ENCODE measurements around the gene NRL. TPM values are rescaled to one million over a fixed set of nuclear protein-coding genes. Genes with fewer than 3 reads are reported as not detected.

NRL gene
- total RNA-seq, 4 donors from 2014 or later = 1.0 to 3.0 (median 1.1) TPM; not detected in 1

DNA sequence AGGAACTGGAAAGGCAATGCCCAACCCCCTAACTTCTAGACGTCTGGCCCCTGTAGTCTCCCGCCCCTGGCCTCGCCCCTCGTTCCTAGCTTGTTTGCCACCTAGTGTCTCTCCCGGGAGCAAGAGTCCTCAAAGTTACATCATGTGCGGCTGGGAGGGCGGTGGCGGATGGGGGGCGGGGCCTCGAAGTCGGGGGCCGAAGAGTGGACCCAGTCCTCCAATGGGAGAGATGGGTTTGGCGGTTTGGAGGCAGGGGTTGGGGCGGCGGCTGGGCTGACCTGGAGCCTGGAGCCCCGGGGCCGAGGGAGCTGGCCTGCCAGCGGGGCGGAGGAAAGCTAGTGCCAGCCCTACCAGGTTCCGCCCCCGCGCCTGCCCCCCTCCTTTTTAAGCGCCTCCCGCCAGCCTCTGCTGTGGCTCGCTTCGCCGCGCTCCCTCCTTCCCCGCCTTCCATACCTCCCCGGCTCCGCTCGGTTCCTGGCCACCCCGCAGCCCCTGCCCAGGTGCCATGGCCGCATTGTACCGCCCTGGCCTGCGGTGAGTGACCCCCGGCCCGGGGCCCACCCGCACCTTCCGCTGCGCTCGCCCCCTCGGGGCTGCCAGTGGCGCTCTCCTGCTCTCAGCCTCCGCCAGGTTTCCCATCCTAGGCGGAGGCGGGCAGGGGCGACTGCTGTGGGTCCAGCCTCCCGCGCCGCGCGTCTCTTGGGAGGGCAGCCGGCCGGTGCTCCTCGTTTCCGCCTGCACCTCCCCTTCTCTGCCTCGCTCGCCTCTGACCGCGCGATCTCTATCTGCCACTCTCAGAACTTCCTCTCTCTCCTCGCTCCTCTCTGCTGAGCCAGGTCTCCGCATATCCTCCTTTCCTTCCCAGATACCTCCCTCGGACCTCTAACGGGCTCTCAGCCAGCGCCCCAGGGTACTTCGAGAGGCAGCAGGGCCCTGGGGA, 20.6 kb downstream of the NRL start, which contains the start of gene PCK2:
Gene PCK2, plus strand, starts transcription at position 411 of the 940 bp plus-strand sequence. Its CDS starts 95 bp downstream, at position 506.
- TF ChIP-seq, protein P1, sequence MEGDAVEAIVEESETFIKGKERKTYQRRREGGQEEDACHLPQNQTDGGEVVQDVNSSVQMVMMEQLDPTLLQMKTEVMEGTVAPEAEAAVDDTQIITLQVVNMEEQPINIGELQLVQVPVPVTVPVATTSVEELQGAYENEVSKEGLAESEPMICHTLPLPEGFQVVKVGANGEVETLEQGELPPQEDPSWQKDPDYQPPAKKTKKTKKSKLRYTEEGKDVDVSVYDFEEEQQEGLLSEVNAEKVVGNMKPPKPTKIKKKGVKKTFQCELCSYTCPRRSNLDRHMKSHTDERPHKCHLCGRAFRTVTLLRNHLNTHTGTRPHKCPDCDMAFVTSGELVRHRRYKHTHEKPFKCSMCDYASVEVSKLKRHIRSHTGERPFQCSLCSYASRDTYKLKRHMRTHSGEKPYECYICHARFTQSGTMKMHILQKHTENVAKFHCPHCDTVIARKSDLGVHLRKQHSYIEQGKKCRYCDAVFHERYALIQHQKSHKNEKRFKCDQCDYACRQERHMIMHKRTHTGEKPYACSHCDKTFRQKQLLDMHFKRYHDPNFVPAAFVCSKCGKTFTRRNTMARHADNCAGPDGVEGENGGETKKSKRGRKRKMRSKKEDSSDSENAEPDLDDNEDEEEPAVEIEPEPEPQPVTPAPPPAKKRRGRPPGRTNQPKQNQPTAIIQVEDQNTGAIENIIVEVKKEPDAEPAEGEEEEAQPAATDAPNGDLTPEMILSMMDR (IDR thresholded peaks at IDR 0.05; ENCODE audit: low read depth) = no peak

DNA sequence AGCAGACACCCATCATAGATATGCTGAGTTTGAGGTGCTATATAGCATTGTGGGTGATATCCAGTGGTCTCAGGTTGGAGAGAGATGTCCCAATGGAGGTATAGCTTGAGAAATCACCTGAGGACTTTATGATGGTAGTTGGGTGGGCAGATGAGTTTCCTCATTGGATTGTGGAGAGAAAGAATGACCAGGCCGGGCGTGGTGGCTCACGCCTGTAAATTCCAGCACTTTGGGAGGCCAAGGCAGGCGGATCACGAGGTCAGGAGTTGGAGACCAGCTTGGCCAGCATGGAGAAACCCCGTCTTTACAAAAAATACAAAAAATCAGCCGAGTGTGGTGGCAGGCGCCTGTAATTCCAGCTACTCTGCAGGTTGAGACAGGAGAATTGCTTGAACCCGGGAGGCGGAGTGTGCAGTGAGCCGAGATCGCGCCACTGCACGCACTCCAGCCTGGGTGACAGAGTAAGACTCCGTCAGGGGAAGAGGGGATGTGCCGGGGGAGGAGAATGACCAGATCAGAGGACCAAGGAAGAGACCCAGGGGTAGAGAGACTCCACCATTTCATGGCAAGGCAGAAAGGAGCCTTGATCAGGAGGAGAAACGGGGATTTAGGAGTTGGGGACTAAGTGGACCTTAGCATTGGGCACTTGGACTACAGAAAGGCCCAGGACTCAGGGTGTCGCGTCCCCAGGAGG, 21.4 kb downstream of the NRL start:
- TF ChIP-seq, protein P1 (IDR thresholded peaks at IDR 0.05; ENCODE audit: low read depth) = no peak

DNA sequence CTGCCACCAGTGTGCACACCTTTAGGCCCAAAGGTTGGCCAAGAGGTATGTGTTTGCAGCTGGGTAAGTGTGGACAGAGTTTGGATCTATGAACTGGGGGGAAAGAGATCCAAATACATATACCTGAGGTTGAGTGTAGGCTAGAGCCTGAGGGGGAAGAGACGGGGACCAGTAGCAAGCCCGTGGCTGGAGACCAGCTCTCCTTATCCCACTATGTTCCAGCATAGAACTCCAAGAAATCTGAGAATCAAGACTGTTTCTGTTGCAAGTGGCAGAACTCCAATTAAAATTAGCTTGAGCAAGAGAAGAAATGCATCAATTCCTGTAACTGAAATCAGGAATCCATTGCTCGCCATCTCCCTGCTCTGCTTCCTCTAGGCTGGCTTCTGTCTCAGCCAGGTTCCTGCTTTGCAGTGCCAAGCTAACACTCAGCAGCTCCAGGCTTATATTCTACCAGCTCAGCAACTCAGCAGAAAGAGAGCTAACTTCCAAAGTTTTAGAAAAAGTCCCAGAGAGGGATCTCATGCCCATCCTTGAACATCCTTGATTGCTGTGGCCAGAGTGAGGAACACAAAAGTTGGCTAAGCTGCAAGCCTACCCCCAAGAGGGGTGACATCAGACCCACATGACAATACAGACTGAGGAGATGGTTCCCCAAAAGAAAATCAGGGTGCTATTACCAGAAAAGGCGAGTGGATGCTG, 22.1 kb downstream of the NRL start:
- TF ChIP-seq, protein P1 (IDR thresholded peaks at IDR 0.05; ENCODE audit: low read depth) = no peak

DNA sequence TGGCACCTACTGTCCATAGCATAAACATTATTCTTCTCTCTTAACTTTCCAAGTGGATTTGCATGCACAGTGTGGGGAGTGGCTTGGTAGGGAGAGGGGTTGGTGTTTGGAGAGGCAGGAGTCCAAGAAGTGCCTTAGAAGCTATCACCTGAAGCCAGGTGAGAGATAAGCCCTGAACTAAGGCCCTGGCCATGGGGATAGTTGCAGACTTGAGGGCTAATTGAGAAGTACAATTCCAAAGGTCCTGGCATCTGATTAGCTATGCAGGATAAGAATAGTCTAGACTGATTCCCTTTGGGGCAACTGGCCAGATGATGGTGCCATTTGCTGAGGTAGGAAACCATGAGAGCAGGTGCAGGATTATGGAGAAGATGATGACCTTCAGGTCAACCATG, 22.6 kb downstream of the NRL start:
- TF ChIP-seq, protein P1 (IDR thresholded peaks at IDR 0.05; ENCODE audit: low read depth) = no peak

DNA sequence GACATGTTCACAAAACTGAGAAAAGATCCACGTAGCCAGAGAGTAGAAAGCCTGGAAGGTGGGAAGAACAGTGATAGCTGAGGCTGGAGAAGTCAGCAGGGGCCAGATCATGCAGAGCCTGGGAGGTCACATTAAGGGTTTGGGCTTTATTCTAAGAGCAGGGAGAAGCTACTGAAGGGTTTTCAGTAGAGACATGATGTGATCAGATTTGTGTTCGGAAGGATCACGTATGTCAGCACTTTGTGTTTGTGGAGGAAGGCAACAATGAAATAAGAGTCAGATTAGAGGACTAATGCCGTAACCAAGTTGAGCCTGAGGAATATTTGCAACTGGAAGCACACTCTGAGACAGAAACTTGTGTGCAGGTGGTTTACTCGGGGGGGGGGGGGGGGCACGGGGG, 24.9 kb downstream of the NRL start:
- TF ChIP-seq, protein P1 (IDR thresholded peaks at IDR 0.05; ENCODE audit: low read depth) = no peak

DNA sequence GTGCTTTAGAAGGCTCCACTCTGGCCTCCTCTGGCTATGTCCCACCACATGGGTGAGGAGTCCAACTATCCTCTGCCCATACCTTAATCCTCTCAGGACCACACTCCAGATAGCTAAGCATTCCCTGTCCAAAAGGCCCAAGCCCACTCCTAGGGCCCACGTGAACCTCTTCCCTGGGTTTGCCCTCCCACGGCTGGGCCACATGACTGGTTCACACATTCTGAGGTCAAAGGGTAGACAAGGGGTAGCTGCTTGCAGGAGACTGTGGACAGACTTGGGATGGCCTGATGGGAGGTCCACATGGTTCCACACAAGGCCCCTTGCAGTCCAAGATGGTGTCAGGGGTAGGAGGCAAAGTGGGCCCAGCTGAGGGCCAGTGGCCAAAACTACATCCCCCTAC, 26.7 kb downstream of the NRL start:
- TF ChIP-seq, protein P1 (IDR thresholded peaks at IDR 0.05; ENCODE audit: low read depth) = no peak
